Measurements from ENCODE around the gene MAD1L1.

MAD1L1 gene

DNA sequence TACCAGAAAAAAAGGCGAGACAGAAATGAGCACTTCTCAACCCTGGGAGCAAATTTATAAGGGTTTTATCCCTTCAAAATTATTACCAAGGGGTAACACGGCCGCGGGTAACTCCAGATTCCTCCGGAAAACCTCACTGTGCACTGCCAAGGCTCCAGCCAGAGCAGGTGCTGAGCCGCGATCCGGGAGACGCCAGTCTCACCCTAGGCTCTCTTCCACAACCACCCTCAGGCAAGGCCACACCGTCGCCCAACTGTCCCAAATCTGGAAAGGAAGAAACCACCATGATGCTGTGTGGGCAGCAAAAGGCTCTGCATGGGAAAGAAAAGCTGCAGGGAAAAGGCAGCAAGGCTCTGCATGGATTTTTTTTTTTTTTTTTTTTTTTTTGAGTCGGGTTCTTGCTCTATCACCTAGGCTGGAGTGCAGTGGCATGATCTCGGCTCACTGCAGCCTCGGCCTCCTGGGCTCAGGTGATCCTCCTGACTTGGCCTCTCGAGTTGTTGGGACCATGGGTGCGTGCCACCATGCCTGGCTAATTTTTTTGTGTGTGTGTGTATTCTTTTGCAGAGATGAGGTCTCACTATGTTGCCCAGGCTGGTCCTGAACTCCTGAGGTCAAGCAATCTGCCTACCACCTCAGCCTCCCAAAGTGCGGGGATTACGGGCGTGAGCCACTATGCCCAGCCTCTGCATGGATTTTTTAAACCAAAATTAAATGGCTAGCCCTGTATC is 39.0 kb downstream of the MAD1L1 start:
- no peak overlapping the region for H3K4me3 ChIP-seq (ENCODE audit: low read length)
- peaks cover 12% of the 10 kb centered on the region for H3K9me3 ChIP-seq (ENCODE audit: insufficient read depth, low read depth, low read length)
- H3K36me3 ChIP-seq (ENCODE audit: insufficient read depth, low read depth, low read length), result peaks cover 28% of the 10 kb centered on the region
- no peaks in the 10 kb centered on the region for H3K27me3 ChIP-seq (ENCODE audit: insufficient read depth, low read length)
- H3K9ac ChIP-seq (ENCODE audit: low read depth, low read length), result no peak overlapping the region
- H3K27ac ChIP-seq (ENCODE audit: low read length), result no peak overlapping the region
- no peaks in the 10 kb centered on the region for H3K4me1 ChIP-seq (ENCODE audit: insufficient read depth, low read length)

DNA sequence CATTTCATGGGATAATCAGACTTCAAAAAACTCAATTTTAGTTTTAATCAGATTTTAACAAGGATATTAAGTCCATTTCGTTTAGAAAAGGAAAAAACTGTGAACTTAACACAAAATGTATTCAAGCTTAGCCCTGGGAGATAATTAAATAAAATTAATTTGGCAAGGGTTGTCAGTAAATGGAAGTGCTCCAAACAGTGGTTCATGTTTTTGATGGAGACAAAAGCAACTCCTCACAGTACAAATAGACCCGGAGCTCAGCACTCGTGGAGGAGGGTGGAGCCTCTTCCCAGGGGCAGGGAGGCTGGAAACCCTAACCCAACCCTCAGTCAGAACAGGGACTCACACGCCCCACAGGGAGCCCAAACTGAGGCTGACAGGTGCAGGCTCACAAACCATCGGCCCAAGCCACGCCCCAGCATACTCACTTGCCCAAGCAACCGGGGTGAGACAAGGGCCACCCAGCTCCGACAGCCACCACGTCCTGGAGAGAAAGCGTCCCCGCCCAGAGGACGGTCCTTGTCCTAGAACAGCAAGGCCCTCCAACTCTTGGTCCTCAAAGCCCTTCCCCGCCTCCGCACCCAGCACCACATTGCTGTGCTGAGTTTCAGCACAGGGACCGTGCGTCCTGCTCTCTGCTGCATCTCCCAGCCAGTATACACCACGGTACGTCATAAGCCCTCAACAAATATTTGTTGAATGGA is 39.8 kb downstream of the MAD1L1 start:
- no peak overlapping the region for H3K9ac ChIP-seq (ENCODE audit: low read depth, low read length)
- peaks cover 13% of the 10 kb centered on the region for H3K9me3 ChIP-seq (ENCODE audit: insufficient read depth, low read depth, low read length)
- H3K4me3 ChIP-seq (ENCODE audit: low read length), result no peak overlapping the region
- peaks cover 31% of the 10 kb centered on the region for H3K36me3 ChIP-seq (ENCODE audit: insufficient read depth, low read depth, low read length)
- H3K27me3 ChIP-seq (ENCODE audit: insufficient read depth, low read length), result no peaks in the 10 kb centered on the region
- no peaks in the 10 kb centered on the region for H3K4me1 ChIP-seq (ENCODE audit: insufficient read depth, low read length)
- no peak overlapping the region for H3K27ac ChIP-seq (ENCODE audit: low read length)

DNA sequence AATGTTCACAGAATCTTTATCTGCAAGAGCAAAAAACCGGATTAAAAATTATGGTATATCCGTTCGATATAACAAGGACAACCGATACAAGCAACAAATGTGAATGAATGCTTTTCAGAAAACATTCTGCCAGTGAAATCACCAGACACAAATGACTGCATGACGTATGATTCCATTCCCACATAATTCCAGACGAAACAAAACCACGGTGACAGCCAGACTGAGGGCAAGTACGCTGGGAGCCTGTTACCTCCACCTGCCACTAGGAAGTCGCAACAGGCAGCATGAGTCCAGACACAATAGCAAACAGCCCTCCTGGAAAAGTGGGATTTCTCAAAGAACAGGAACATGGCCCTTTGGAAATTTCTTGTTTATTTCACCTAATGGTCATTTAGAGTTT is 41.7 kb downstream of the MAD1L1 start:
- H3K9ac ChIP-seq (ENCODE audit: low read depth, low read length), result no peak overlapping the region
- no peaks in the 10 kb centered on the region for H3K4me1 ChIP-seq (ENCODE audit: insufficient read depth, low read length)
- H3K9me3 ChIP-seq (ENCODE audit: insufficient read depth, low read depth, low read length), result peaks cover 13% of the 10 kb centered on the region
- peaks cover 25% of the 10 kb centered on the region for H3K36me3 ChIP-seq (ENCODE audit: insufficient read depth, low read depth, low read length)
- H3K4me3 ChIP-seq (ENCODE audit: low read length), result no peak overlapping the region
- H3K27ac ChIP-seq (ENCODE audit: low read length), result no peak overlapping the region
- H3K27me3 ChIP-seq (ENCODE audit: insufficient read depth, low read length), result no peaks in the 10 kb centered on the region

DNA sequence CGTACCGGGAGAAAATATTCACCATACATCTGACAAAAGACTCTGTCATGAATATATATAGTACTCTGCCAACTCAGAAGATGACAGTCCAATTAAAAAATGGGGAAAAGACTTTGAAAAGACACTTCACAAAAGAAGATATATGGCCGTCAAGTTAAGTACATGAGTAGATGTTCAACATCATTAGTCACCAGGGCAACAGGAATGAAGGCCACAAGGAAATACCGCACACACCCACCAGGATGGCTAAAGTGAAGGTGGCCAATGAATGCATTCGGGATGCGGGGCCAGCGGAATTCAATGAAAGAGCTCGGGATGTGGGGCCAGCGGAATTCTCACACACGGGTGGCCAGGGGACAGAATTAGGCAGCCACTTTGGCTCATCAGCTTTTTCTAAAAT is 42.2 kb downstream of the MAD1L1 start:
- Histone ChIP-seq H3K4me1 (ENCODE audit: insufficient read depth, low read length) (no peaks in the 10 kb centered on the region), H3K4me3 (ENCODE audit: low read length) (no peak overlapping the region), H3K9ac (ENCODE audit: low read depth, low read length) (no peak overlapping the region), H3K9me3 (ENCODE audit: insufficient read depth, low read depth, low read length) (peaks cover 8% of the 10 kb centered on the region), H3K27ac (ENCODE audit: low read length) (no peak overlapping the region), H3K27me3 (ENCODE audit: insufficient read depth, low read length) (no peaks in the 10 kb centered on the region), H3K36me3 (ENCODE audit: insufficient read depth, low read depth, low read length) (peaks cover 21% of the 10 kb centered on the region)

DNA sequence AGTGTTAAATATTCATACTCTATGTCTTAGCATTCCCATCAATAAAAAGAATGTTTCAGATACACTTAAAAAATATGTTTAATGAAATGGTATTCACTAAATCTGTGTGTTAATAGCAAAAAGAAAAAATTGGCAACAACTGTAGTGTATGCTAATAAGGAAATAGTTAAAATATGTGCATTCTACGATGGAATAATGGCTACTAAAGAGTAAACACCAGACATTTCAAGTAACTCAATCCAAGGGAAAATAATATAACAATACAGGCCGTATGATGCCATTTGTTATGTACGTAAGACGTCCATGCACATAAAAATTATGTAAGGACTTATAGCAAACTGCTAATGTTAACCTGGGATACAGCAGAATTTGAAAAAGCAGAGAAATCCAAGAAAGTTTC is 46.6 kb downstream of the MAD1L1 start:
- H3K4me1 ChIP-seq (ENCODE audit: insufficient read depth, low read length), result no peaks in the 10 kb centered on the region
- H3K27ac ChIP-seq (ENCODE audit: low read length), result no peak overlapping the region
- no peak overlapping the region for H3K4me3 ChIP-seq (ENCODE audit: low read length)
- peaks cover 4% of the 10 kb centered on the region; the same call in 1 of the 2 replicates for H3K9me3 ChIP-seq (ENCODE audit: insufficient read depth, low read depth, low read length)
- H3K9ac ChIP-seq (ENCODE audit: low read depth, low read length), result no peak overlapping the region
- H3K36me3 ChIP-seq (ENCODE audit: insufficient read depth, low read depth, low read length), result peaks cover 12% of the 10 kb centered on the region
- H3K27me3 ChIP-seq (ENCODE audit: insufficient read depth, low read length), result no peaks in the 10 kb centered on the region

DNA sequence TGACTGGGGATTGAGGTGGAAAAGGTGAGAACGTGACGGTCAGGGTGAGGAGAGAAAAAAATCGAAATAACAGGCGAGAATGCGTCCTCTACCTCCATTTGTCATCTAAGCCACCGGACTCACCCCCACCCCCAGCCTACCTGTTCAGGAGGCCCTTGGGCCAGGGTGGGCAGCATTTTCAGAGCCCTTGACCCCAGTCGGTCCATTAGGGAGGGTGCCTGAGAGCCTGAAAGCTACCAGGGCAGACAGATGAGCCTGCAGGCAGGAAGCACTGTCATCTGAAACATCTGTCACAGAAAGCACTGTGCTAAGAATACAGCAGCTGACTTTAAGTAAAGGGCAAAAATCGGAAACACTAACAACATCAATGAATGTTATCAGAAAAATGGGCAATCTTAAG is 47.0 kb downstream of the MAD1L1 start:
- no peaks in the 10 kb centered on the region for H3K27me3 ChIP-seq (ENCODE audit: insufficient read depth, low read length)
- H3K36me3 ChIP-seq (ENCODE audit: insufficient read depth, low read depth, low read length), result peaks cover 16% of the 10 kb centered on the region
- no peak overlapping the region for H3K4me3 ChIP-seq (ENCODE audit: low read length)
- no peak overlapping the region for H3K27ac ChIP-seq (ENCODE audit: low read length)
- H3K9me3 ChIP-seq (ENCODE audit: insufficient read depth, low read depth, low read length), result peaks cover 4% of the 10 kb centered on the region; the same call in 1 of the 2 replicates
- H3K4me1 ChIP-seq (ENCODE audit: insufficient read depth, low read length), result no peaks in the 10 kb centered on the region
- H3K9ac ChIP-seq (ENCODE audit: low read depth, low read length), result no peak overlapping the region

DNA sequence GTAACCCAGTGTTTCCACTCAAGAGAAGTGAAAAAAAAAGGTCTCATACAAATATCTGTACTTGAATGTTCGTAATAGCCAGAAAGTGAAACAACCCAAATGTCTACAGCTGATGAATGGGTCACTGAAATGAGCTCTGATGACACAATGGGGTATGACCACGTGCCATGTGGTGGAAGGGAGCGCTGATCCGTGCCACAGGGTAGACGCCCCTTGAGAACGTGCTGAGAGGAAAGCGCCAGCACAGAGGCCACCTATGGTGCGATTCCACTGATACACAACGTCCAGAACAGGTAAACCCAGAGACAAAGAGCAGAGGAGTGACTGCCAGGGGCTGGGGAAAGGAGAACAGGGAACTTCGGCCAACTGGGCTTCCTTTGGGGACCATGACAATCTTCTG is 50.3 kb downstream of the MAD1L1 start:
- Histone ChIP-seq H3K4me3 (ENCODE audit: low read length) (no peak overlapping the region), H3K4me1 (ENCODE audit: insufficient read depth, low read length) (no peaks in the 10 kb centered on the region), H3K36me3 (ENCODE audit: insufficient read depth, low read depth, low read length) (peaks cover 13% of the 10 kb centered on the region), H3K27ac (ENCODE audit: low read length) (no peak overlapping the region), H3K9me3 (ENCODE audit: insufficient read depth, low read depth, low read length) (no peaks in the 10 kb centered on the region), H3K27me3 (ENCODE audit: insufficient read depth, low read length) (no peaks in the 10 kb centered on the region), H3K9ac (ENCODE audit: low read depth, low read length) (no peak overlapping the region)

DNA sequence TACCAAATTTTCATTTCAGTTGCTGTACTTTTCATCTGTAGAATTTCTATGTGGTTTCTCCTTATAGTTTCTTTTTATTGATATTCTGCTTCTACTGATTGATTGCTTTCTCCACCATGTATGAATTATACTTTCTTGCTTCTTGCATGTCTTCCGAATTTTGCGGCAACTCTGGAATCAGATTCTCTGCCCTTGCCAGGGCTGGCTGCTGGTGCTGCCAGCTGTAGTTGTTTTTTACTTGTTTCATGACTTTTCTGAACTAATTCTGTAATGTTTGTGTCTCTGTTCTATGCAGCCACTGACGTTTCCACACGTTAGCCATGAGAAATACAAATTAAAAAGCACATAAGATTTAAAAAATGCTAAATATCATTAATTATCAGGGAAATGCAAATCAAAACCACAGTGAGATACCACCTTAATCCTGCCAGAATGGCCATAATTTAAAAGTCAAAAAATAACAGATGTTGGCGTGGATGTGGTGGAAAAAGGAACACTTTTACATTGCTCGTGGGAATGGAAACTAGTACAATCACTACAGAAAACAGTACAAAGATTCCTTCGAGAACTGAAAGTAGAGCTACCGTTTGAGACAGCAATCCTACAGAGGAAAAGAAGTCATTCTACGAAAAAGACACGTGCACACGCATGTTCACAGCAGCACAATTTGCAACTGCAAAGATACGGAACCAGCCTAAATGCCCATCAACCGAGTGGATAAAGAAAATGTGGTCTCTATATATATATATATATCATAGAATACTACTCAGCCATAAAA is 51.5 kb downstream of the MAD1L1 start:
- Histone ChIP-seq H3K4me1 (ENCODE audit: insufficient read depth, low read length) (no peaks in the 10 kb centered on the region), H3K9ac (ENCODE audit: low read depth, low read length) (no peak overlapping the region), H3K27ac (ENCODE audit: low read length) (no peak overlapping the region), H3K36me3 (ENCODE audit: insufficient read depth, low read depth, low read length) (peaks cover 18% of the 10 kb centered on the region), H3K27me3 (ENCODE audit: insufficient read depth, low read length) (no peaks in the 10 kb centered on the region), H3K9me3 (ENCODE audit: insufficient read depth, low read depth, low read length) (no peaks in the 10 kb centered on the region), H3K4me3 (ENCODE audit: low read length) (no peak overlapping the region)

DNA sequence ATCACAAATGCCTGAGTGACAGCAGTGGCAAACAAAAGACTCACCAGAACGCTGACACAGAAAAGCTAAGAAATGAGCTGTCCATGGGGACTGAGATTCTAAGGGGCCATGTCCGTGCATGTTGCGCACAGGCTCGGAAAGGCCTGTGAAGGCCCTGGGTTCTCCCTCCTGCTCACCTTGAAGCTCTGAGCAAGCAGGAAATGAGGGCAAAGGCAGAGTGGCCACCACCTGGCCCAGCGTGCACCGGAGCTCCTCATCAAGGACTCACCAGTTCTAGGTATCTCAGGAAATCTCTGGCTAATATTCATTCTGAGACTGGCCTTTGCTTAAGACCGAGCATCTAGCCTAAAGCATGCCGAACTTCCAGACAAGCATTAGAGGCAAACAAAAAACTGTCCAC is 52.7 kb downstream of the MAD1L1 start:
- Histone ChIP-seq H3K27ac (ENCODE audit: low read length) (no peak overlapping the region), H3K9ac (ENCODE audit: low read depth, low read length) (no peak overlapping the region)

DNA sequence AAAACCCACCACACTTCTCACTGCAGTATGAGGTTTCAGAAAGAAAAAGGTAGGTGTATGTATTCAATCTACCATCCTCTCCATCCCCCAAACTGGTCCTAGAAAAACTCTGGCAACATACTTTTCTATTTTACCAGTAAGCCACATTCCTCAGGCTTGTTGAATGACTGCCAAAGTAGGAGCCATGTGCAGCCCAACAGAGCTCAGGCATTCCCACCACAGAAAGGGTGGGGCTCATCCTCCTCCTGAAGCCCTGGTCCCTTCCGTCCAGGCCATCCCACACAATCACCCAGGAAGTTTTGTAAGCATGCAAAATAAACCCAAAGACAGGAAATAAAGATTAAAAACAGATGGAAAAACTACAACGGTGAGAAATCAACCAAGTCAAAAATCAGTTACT is 57.2 kb downstream of the MAD1L1 start:
- no peak overlapping the region for H3K27ac ChIP-seq (ENCODE audit: low read length)
- no peaks in the 10 kb centered on the region for H3K9me3 ChIP-seq (ENCODE audit: insufficient read depth, low read depth, low read length)
- no peak overlapping the region for H3K4me3 ChIP-seq (ENCODE audit: low read length)
- no peaks in the 10 kb centered on the region for H3K4me1 ChIP-seq (ENCODE audit: insufficient read depth, low read length)
- H3K27me3 ChIP-seq (ENCODE audit: insufficient read depth, low read length), result no peaks in the 10 kb centered on the region
- peaks cover 29% of the 10 kb centered on the region for H3K36me3 ChIP-seq (ENCODE audit: insufficient read depth, low read depth, low read length)
- H3K9ac ChIP-seq (ENCODE audit: low read depth, low read length), result no peak overlapping the region

More for the DNA sequence above, 52.7 kb downstream of the MAD1L1 start:
- peaks cover 20% of the 10 kb centered on the region for H3K36me3 ChIP-seq (ENCODE audit: insufficient read depth, low read depth, low read length)
- no peaks in the 10 kb centered on the region for H3K9me3 ChIP-seq (ENCODE audit: insufficient read depth, low read depth, low read length)
- no peaks in the 10 kb centered on the region for H3K4me1 ChIP-seq (ENCODE audit: insufficient read depth, low read length)
- H3K27me3 ChIP-seq (ENCODE audit: insufficient read depth, low read length), result no peaks in the 10 kb centered on the region
- H3K4me3 ChIP-seq (ENCODE audit: low read length), result no peak overlapping the region

DNA sequence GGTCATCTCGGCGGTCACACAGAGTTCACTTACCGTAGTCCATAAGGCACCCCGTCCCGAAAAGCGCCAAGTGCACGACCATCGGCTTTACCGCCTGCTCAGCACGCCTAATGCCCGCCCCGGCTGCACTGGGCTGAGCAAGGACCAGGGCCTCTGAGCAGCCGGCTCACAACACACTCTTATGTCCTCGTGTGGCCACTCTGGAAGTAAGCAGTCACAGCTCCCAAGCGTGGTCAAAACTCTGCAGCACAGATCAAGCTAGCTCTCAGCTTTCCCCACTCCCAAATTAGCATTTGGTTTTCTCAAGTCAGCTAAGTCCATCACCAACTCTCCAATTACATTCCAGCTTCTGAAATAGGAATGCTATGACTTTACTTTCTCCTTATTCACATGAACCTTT is 57.7 kb downstream of the MAD1L1 start:
- Histone ChIP-seq H3K9me3 (ENCODE audit: insufficient read depth, low read depth, low read length) (no peaks in the 10 kb centered on the region), H3K36me3 (ENCODE audit: insufficient read depth, low read depth, low read length) (peaks cover 29% of the 10 kb centered on the region), H3K4me3 (ENCODE audit: low read length) (no peak overlapping the region), H3K27ac (ENCODE audit: low read length) (no peak overlapping the region), H3K4me1 (ENCODE audit: insufficient read depth, low read length) (no peaks in the 10 kb centered on the region), H3K9ac (ENCODE audit: low read depth, low read length) (no peak overlapping the region), H3K27me3 (ENCODE audit: insufficient read depth, low read length) (no peaks in the 10 kb centered on the region)
